ENCODE results near the gene SAMD4B. TPM values are rescaled to one million over a fixed set of nuclear protein-coding genes. Genes with fewer than 3 reads are reported as not detected.

The SAMD4B gene
- total and polyA plus RNA-seq, 2 donors from 2014 or later = 92.9 to 100 TPM

GRCh38 chr19:39303373-39304184 is 38.6 kb upstream of the SAMD4B start:
- no peaks in the 10 kb centered on the region for H3K36me3 ChIP-seq (ENCODE audit: control insufficient read depth in 2 of 3, insufficient read depth in 3 of 3, low read length in 3 of 3)
- no peak for DNase-seq
- H3K4me3 ChIP-seq (ENCODE audit: low read length in 3 of 3) = no peak overlapping the region
- peaks cover 29% of the 10 kb centered on the region for H3K27me3 ChIP-seq (ENCODE audit: control insufficient read depth, insufficient read depth, low read length)
- TF ChIP-seq CTCF (IDR thresholded peaks at IDR 0.05; ENCODE audit: borderline replicate concordance, extremely low read depth, insufficient read depth) = no peak
- intact Hi-C loops (cut with DNase I) = no loop called here
- no peak overlapping the region for H3K9ac ChIP-seq (ENCODE audit: low read length in 3 of 3)
- FAIRE-seq = no peak
- peaks cover 0 to 2% (median 0%) of the 10 kb centered on the region in 3 donors for H3K4me1 ChIP-seq (ENCODE audit: control insufficient read depth in 2 of 3, insufficient read depth in 2 of 3, low read depth in 1 of 3, low read length in 3 of 3)
- no peak overlapping the region for H3K27ac ChIP-seq (ENCODE audit: low read depth in 2 of 2, low read length in 2 of 2)
- H3K9me3 ChIP-seq (ENCODE audit: control insufficient read depth in 2 of 3, insufficient read depth in 1 of 3, low read length in 3 of 3) = no peaks in the 10 kb centered on the region

GRCh38 chr19:39304185-39304513 is 38.1 kb upstream of the SAMD4B start:
- DNase-seq (no peak), FAIRE-seq (no peak)
- TF ChIP-seq CTCF (IDR thresholded peaks at IDR 0.05; ENCODE audit: borderline replicate concordance, extremely low read depth, insufficient read depth) = no peak
- Histone ChIP-seq H3K4me3 (ENCODE audit: low read length in 3 of 3) (no peak overlapping the region), H3K27ac (ENCODE audit: low read depth in 2 of 2, low read length in 2 of 2) (no peak overlapping the region), H3K9ac (ENCODE audit: low read length in 3 of 3) (no peak overlapping the region), H3K4me1 (ENCODE audit: control insufficient read depth in 2 of 3, insufficient read depth in 2 of 3, low read depth in 1 of 3, low read length in 3 of 3) (peaks cover 0 to 2% (median 0%) of the 10 kb centered on the region in 3 donors), H3K27me3 (ENCODE audit: control insufficient read depth, insufficient read depth, low read length) (peaks cover 29% of the 10 kb centered on the region), H3K9me3 (ENCODE audit: control insufficient read depth in 2 of 3, insufficient read depth in 1 of 3, low read length in 3 of 3) (no peaks in the 10 kb centered on the region), H3K36me3 (ENCODE audit: control insufficient read depth in 2 of 3, insufficient read depth in 3 of 3, low read length in 3 of 3) (no peaks in the 10 kb centered on the region)
- intact Hi-C loops (cut with DNase I) = no loop called here

- DNase-seq (no peak), FAIRE-seq (no peak)
- Histone ChIP-seq H3K9ac (ENCODE audit: low read length in 3 of 3) (no peak overlapping the region), H3K27me3 (ENCODE audit: control insufficient read depth, insufficient read depth, low read length) (peaks cover 29% of the 10 kb centered on the region), H3K4me1 (ENCODE audit: control insufficient read depth in 2 of 3, insufficient read depth in 2 of 3, low read depth in 1 of 3, low read length in 3 of 3) (peaks cover 0 to 2% (median 0%) of the 10 kb centered on the region in 3 donors), H3K4me3 (ENCODE audit: low read length in 3 of 3) (no peak overlapping the region), H3K36me3 (ENCODE audit: control insufficient read depth in 2 of 3, insufficient read depth in 3 of 3, low read length in 3 of 3) (no peaks in the 10 kb centered on the region), H3K9me3 (ENCODE audit: control insufficient read depth in 2 of 3, insufficient read depth in 1 of 3, low read length in 3 of 3) (no peaks in the 10 kb centered on the region), H3K27ac (ENCODE audit: low read depth in 2 of 2, low read length in 2 of 2) (no peak overlapping the region)
- intact Hi-C loops (cut with DNase I) = no loop called here
- TF ChIP-seq CTCF (IDR thresholded peaks at IDR 0.05; ENCODE audit: borderline replicate concordance, extremely low read depth, insufficient read depth) = no peak
Observed at GRCh38 chr19:39304701-39305571, 37.3 kb upstream of the SAMD4B start.
